Measurements from ENCODE around the gene ATP8B3. TPM values are rescaled to one million over a fixed set of nuclear protein-coding genes. Genes with fewer than 3 reads are reported as not detected.

ATP8B3 gene
- total RNA-seq, 1 donor from 2014 or later = 1.1 TPM

DNA sequence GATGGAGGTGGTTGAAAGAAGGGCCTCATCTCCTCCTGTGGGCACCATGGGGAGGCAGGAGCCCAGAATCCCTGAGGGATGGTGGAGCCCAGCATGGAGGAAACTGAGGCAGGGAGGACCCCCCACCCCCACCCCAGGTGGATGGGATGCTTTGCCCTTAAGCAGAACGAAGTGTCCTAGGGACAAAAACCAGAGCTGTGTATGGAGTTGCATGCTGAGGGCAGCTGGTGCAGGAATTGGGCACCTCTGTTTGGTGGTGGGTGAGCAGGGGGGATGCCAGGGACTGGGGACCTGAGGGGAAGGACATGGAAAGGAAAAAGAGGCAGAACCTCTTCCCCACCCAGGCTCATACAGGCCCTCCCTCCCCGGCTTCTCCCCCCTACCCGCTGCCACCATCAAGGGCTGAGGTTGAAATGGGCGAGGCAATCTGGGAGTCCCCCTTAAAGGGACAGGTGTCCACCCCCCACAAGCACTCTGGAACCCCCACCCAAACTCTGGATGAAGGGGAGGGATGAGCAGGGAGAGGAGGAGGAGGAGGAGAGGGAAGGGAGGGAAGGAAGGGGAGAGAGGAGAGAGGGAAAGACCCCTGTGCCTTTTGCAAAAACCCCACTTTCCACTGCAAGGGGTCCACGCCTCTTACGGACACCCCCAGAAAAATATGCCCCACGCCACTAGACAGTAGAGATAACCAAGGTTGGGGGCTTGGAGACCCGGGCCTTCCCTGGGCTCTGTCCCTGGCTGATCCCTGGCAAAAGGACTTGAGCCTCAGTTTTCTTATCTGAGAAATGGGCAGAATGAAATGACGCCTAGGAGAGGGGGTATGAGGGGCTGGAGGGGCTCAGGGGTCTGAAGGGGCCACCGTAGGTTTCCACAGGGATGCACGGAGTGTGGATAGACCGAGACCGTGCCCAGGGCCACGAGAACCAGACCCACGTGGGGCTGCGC is 52.8 kb downstream of the ATP8B3 start:
- Mint-ChIP-seq H3K27me3 (ENCODE audit: low read depth) (peaks cover 96% of the 10 kb centered on the region), H3K27ac (ENCODE audit: unreplicated experiment) (no peak overlapping the region), H3K4me1 (peaks cover 5% of the 10 kb centered on the region), H3K36me3 (ENCODE audit: low read depth) (no peaks in the 10 kb centered on the region), H3K9me3 (no peaks in the 10 kb centered on the region), H3K4me3 (no peak overlapping the region)
- no peak for DNase-seq (ENCODE audit: low read depth, low spot score)
- TF ChIP-seq, protein P1, sequence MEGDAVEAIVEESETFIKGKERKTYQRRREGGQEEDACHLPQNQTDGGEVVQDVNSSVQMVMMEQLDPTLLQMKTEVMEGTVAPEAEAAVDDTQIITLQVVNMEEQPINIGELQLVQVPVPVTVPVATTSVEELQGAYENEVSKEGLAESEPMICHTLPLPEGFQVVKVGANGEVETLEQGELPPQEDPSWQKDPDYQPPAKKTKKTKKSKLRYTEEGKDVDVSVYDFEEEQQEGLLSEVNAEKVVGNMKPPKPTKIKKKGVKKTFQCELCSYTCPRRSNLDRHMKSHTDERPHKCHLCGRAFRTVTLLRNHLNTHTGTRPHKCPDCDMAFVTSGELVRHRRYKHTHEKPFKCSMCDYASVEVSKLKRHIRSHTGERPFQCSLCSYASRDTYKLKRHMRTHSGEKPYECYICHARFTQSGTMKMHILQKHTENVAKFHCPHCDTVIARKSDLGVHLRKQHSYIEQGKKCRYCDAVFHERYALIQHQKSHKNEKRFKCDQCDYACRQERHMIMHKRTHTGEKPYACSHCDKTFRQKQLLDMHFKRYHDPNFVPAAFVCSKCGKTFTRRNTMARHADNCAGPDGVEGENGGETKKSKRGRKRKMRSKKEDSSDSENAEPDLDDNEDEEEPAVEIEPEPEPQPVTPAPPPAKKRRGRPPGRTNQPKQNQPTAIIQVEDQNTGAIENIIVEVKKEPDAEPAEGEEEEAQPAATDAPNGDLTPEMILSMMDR (conservative IDR thresholded peaks at IDR 0.05) = no peak

DNA sequence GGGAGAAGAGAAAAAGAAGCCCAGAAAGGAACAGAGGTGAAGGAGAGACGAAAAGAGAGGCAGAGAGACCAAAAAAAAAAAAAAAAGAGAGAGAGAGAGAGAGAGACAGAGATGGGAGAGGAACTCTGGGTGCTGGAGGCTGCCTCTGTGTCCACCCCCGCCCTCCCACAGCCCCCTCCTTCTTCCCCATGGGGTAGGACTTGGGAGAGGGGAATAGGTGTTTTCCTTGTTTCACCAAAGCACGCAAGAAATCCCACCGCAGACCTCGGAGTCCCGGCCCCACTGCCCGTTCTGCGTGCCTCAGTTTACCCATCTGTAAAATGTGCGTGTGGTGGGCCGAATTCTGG is 53.9 kb downstream of the ATP8B3 start:
- Mint-ChIP-seq H3K4me1 (peaks cover 5% of the 10 kb centered on the region), H3K27ac (ENCODE audit: unreplicated experiment) (no peak overlapping the region), H3K36me3 (ENCODE audit: low read depth) (no peaks in the 10 kb centered on the region), H3K4me3 (no peak overlapping the region), H3K27me3 (ENCODE audit: low read depth) (peaks cover 85% of the 10 kb centered on the region), H3K9me3 (no peaks in the 10 kb centered on the region)
- no peak for DNase-seq (ENCODE audit: low read depth, low spot score)
- TF ChIP-seq, protein P1 (conservative IDR thresholded peaks at IDR 0.05) = no peak

DNA sequence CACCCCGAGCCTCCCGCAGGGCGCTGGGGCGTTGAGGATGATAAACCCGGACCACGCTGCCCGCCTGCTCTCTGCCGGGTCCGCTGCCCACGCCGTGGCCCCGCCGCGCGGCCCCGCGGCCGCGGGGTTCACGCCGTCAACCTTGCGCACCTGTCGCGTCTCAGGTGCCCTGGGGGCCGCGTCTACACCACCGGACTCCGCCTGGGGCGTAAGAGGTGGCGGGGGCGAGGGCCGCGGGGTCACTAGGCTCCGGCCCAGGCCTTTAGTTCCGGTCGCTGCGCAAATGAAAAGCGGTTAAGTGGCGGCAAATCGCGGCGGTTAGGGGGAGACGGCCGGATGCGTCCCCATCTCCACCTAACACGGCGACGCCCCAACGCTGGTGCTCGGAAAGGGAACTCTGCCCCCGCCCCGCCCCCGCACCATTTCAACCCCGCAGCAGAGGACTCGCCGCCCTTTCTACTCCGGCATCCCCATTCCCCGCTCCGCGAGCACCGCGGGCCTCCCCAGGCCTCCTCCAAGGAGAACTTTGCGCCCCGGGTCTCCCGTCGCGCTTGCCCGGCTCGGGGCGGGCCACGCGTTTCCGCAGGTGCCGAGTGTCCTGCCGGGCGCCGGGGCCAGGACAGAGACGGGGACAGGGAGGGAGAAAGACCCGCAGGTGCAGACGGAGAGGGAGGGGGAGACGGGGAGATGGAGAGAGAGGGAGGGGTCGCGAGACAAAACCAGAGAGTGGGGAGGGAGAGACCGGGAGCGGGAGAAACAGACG is 54.4 kb downstream of the ATP8B3 start:
- no peak overlapping the region for H3K4me3 Mint-ChIP-seq
- peaks cover 5% of the 10 kb centered on the region for H3K4me1 Mint-ChIP-seq
- H3K9me3 Mint-ChIP-seq = no peaks in the 10 kb centered on the region
- no peak overlapping the region for H3K27ac Mint-ChIP-seq (ENCODE audit: unreplicated experiment)
- TF ChIP-seq, protein P1 (conservative IDR thresholded peaks at IDR 0.05) = no peak
- peaks cover 85% of the 10 kb centered on the region for H3K27me3 Mint-ChIP-seq (ENCODE audit: low read depth)
- H3K36me3 Mint-ChIP-seq (ENCODE audit: low read depth) = no peaks in the 10 kb centered on the region
- no peak for DNase-seq (ENCODE audit: low read depth, low spot score)

DNA sequence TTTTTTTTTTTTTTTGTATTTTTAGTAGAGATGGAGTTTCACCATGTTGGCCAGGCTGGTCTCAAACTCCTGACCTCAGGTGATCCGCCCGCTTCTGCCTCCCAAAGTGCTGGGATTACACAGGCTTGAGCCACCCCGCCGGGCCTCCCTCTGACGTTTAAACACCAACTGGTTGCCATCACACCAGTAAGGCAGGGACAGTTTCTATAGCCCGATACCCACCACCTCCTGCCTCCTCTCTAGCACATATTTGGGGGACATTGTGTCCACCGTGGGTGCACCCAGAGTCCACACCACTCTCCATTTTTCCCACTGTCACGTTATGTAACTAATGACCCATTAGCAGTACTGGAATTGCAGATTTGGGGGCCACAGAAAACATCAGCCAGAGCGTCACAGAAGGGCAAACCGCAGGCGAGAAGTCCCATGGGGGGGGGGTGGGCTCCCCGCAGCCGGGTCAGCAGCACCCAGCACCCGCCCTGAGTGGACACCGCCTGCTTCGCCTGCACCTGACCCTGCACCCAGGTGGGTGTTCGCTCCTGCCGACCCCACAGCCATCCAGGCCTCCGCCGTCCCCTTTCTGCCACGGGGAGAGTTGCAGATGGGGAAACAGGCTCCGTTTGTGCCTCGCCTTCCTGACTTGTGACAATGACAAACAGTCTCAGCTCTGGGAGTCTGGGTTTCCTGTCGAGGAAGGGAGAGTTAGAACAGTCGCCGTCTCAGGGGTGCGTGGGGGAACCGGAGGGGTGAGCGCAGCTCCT is 55.2 kb downstream of the ATP8B3 start:
- H3K4me1 Mint-ChIP-seq = peaks cover 5% of the 10 kb centered on the region
- peaks cover 86% of the 10 kb centered on the region for H3K27me3 Mint-ChIP-seq (ENCODE audit: low read depth)
- H3K9me3 Mint-ChIP-seq = no peaks in the 10 kb centered on the region
- H3K27ac Mint-ChIP-seq (ENCODE audit: unreplicated experiment) = no peak overlapping the region
- DNase-seq (ENCODE audit: low read depth, low spot score) = no peak
- TF ChIP-seq, protein P1 (conservative IDR thresholded peaks at IDR 0.05) = no peak
- H3K36me3 Mint-ChIP-seq (ENCODE audit: low read depth) = no peaks in the 10 kb centered on the region
- H3K4me3 Mint-ChIP-seq = no peak overlapping the region

DNA sequence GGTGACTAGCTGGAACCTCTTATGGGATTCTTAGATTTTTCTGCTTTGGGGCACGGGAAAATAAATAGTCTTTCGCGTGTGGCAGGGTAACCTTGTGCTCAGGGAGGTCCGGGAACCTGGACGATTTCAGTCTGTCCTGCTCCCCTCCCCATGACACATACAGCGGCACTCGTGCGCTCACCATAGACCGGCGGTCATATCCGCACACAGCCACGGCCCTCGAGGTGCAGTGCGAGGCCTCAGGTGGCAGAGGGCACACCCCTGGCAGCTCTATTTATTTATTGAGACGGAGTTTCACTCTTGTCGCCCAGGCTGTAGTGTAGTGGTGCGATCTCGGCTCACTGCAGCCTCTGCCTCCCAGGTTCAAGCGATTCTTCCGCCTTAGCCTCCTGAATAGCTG is 55.8 kb downstream of the ATP8B3 start:
- peaks cover 86% of the 10 kb centered on the region for H3K27me3 Mint-ChIP-seq (ENCODE audit: low read depth)
- no peaks in the 10 kb centered on the region for H3K36me3 Mint-ChIP-seq (ENCODE audit: low read depth)
- no peaks in the 10 kb centered on the region for H3K9me3 Mint-ChIP-seq
- no peak for DNase-seq (ENCODE audit: low read depth, low spot score)
- TF ChIP-seq, protein P1 (conservative IDR thresholded peaks at IDR 0.05) = no peak
- H3K4me3 Mint-ChIP-seq = peak overlapping the region; percentile 34
- H3K4me1 Mint-ChIP-seq = peaks cover 5% of the 10 kb centered on the region
- H3K27ac Mint-ChIP-seq (ENCODE audit: unreplicated experiment) = no peak overlapping the region
